NCI-H69 (cell line): ENCODE results near the gene USP17L22.
"Not testable (repeated sequence)": the region's sequence is repeated elsewhere in the genome, so short reads cannot be mapped to it uniquely, and the experiment has no call there.

Source experiments
- DNase-seq: peaks from one replicate; lab custom pipeline; 2025; lab: John Stamatoyannopoulos, UW

USP17L22 gene

GRCh38 chr4:9267319-9267718 lies at the start of gene USP17L22:
USP17L22 (plus strand) TSS chr4:9267619; CDS start chr4:9267619, 0 bp downstream.
- DNase-seq = not testable (repeated sequence)

GRCh38 chr4:9219852-9220251 lies 47.6 kb upstream of the USP17L22 start, which contains the start of gene USP17L12:
USP17L12 (plus strand) TSS chr4:9220152; CDS start chr4:9220152, 0 bp downstream.
- DNase-seq = not testable (repeated sequence)

DNA sequence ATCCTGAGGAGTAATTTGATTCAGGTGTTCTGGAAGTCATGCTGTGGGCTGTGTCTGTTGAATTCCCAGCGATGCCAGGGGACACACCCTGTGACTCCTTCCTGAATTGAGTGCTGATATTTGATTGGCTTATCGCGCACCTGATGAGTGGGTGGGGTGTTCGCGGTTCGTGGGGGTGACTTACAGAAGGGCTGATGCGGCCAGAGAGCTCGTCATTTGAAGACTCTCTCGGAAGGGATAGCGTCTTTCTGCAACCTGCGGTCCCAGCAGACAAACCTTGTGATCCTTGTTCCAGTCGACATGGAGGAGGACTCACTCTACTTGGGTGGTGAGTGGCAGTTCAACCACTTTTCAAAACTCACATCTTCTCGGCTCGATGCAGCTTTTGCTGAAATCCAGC lies 42.8 kb upstream of the USP17L22 start, which contains the start of gene USP17L13:
Gene USP17L13, plus strand, starts transcription at position 301 of the 400 bp plus-strand sequence. Its CDS starts 0 bp downstream, at position 301.
- DNase-seq = not testable (repeated sequence)

GRCh38 chr4:9230249-9230648 lies 37.2 kb upstream of the USP17L22 start:
- DNase-seq = not testable (repeated sequence)

GRCh38 chr4:9234085-9234484 lies 33.3 kb upstream of the USP17L22 start, which contains the start of gene USP17L15:
USP17L15 (plus strand) TSS chr4:9234385; CDS start chr4:9234385, 0 bp downstream.
- not testable (repeated sequence) for DNase-seq

DNA sequence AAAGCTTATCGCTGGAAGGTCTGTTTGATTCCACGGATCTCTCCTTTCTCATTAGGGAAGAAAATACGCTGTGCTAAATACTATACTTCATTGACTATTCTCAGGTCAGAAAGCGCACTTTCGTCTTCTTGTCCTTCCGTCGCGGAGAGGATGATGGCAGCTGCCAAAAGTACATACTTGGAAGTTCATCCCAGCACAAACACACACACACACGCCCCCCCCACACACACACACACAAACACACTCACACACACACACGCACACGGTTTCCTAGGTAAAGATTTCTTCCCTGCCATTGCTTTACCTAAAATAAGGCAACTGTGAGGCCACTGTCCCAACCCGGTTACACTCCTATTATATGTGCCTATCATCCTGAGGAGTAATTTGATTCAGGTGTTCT lies 29.0 kb upstream of the USP17L22 start:
- not testable (repeated sequence) for DNase-seq

GRCh38 chr4:9243579-9243978 lies 23.8 kb upstream of the USP17L22 start, which contains the start of gene USP17L17:
USP17L17 (plus strand) TSS chr4:9243879; CDS start chr4:9243879, 0 bp downstream.
- not testable (repeated sequence) for DNase-seq

GRCh38 chr4:9247953-9248680 lies 19.3 kb upstream of the USP17L22 start, which contains the start of gene USP17L18:
USP17L18 (plus strand) TSS chr4:9248630; CDS start chr4:9248630, 0 bp downstream.
- not testable (repeated sequence) for DNase-seq

DNA sequence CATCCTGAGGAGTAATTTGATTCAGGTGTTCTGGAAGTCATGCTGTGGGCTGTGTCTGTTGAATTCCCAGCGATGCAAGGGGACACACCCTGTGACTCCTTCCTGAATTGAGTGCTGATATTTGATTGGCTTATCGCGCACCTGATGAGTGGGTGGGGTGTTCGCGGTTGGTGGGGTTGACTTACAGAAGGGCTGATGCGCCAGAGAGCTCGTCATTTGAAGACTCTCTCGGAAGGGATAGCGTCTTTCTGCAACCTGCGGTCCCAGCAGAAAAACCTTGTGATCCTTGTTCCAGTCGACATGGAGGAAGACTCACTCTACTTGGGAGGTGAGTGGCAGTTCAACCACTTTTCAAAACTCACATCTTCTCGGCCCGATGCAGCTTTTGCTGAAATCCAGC lies 14.3 kb upstream of the USP17L22 start, which contains the start of gene USP17L19:
Gene USP17L19, plus strand, starts transcription at position 301 of the 400 bp plus-strand sequence. Its CDS starts 0 bp downstream, at position 301.
- not testable (repeated sequence) for DNase-seq

GRCh38 chr4:9257824-9258223 lies 9.6 kb upstream of the USP17L22 start, which contains the start of gene USP17L20:
USP17L20 (plus strand) TSS chr4:9258124; CDS start chr4:9258124, 0 bp downstream.
- DNase-seq = not testable (repeated sequence)

- DNase-seq = not testable (repeated sequence)
Observed at GRCh38 chr4:9262572-9262971, 4.8 kb upstream of the USP17L22 start, which contains the start of gene USP17L21. USP17L21 (plus strand) TSS chr4:9262872; CDS start chr4:9262872, 0 bp downstream.

DNA sequence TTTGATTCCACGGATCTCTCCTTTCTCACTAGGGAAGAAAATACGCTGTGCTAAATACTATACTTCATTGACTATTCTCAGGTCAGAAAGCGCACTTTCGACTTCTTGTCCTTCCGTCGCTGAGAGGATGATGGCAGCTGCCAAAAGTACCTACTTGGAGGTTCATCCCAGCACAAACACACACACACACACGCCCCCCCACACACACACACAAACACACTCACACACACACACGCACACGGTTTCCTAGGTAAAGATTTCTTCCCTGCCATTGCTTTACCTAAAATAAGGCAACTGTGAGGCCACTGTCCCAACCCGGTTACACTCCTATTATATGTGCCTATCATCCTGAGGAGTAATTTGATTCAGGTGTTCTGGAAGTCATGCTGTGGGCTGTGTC lies 4.3 kb downstream of the USP17L22 start:
- not testable (repeated sequence) for DNase-seq
